Activated CD4-positive, alpha-beta T cell treated with anti-CD3 and anti-CD28 coated beads, Interleukin-2, amount 10 ng/mL, durations not matched to agents 24 days and 14 days (primary cell): ENCODE measurements around the gene TUBGCP4. TPM values are rescaled to one million over a fixed set of nuclear protein-coding genes. Genes with fewer than 3 reads are reported as not detected.
"Not testable (repeated sequence)": the region's sequence is repeated elsewhere in the genome, so short reads cannot be mapped to it uniquely, and the experiment has no call there.

Source experiments
- DNase-seq: peaks from one replicate; pipeline ENCODE4 v3.0.0; 2022
- H3K27ac Mint-ChIP-seq: one replicate; pipeline ENCODE4 v1.8.0; 2022; ENCODE audit warnings: mild to moderate bottlenecking, mixed read lengths
- H3K27me3 Mint-ChIP-seq: one replicate; pipeline ENCODE4 v1.8.0; 2022; ENCODE audit warnings: mixed read lengths
- H3K36me3 Mint-ChIP-seq: one replicate; pipeline ENCODE4 v1.8.0; 2022; ENCODE audit warnings: low read depth, mild to moderate bottlenecking, mixed read lengths
- H3K4me1 Mint-ChIP-seq: one replicate; pipeline ENCODE4 v1.8.0; 2021; ENCODE audit warnings: mixed read lengths
- H3K4me3 Mint-ChIP-seq: one replicate; pipeline ENCODE4 v1.8.0; 2022; ENCODE audit warnings: mild to moderate bottlenecking, moderate library complexity, mixed read lengths
- H3K9me3 Mint-ChIP-seq: one replicate; pipeline ENCODE4 v1.8.0; 2021; ENCODE audit warnings: mixed read lengths
- intact Hi-C: fragments of 100-400 bp; cut with micrococcal nuclease; formaldehyde crosslinking; loops from one replicate; pipeline ENCODE4 v1.15.1; 2023
- total RNA-seq: library from RNA; stranded (reverse); gene quantifications from 2 replicates; pipeline ENCODE4 v1.2.3, GENCODE V29; 2022

TUBGCP4 gene
- total RNA-seq, 1 donor from 2014 or later = 49.6 TPM

GRCh38 chr15:43376017-43376705, 5.3 kb downstream of the TUBGCP4 start:
- intact Hi-C loops = no loop called here
- Mint-ChIP-seq H3K9me3 (no peaks in the 10 kb centered on the region), H3K27ac (no peak overlapping the region), H3K36me3 (peaks cover 49% of the 10 kb centered on the region), H3K4me3 (no peak overlapping the region), H3K4me1 (peaks cover 22% of the 10 kb centered on the region), H3K27me3 (no peaks in the 10 kb centered on the region)
- DNase-seq = peak; percentile 81

GRCh38 chr15:43378601-43379000, 7.7 kb downstream of the TUBGCP4 start:
- no peak overlapping the region for H3K4me3 Mint-ChIP-seq
- no peaks in the 10 kb centered on the region for H3K9me3 Mint-ChIP-seq
- peaks cover 5% of the 10 kb centered on the region for H3K4me1 Mint-ChIP-seq
- no peak for DNase-seq
- intact Hi-C loops = no loop called here
- H3K36me3 Mint-ChIP-seq = peaks cover 55% of the 10 kb centered on the region
- H3K27me3 Mint-ChIP-seq = no peaks in the 10 kb centered on the region
- no peak overlapping the region for H3K27ac Mint-ChIP-seq

GRCh38 chr15:43382310-43382709, 11.4 kb downstream of the TUBGCP4 start:
- H3K9me3 Mint-ChIP-seq = no peaks in the 10 kb centered on the region
- DNase-seq = no peak
- peaks cover 2% of the 10 kb centered on the region for H3K4me1 Mint-ChIP-seq
- no peak overlapping the region for H3K4me3 Mint-ChIP-seq
- H3K36me3 Mint-ChIP-seq = peaks cover 73% of the 10 kb centered on the region
- intact Hi-C loops = no loop called here
- H3K27ac Mint-ChIP-seq = no peak overlapping the region
- H3K27me3 Mint-ChIP-seq = no peaks in the 10 kb centered on the region

- Mint-ChIP-seq H3K36me3 (peaks cover 73% of the 10 kb centered on the region), H3K4me1 (no peaks in the 10 kb centered on the region), H3K27me3 (no peaks in the 10 kb centered on the region), H3K27ac (no peak overlapping the region), H3K4me3 (no peak overlapping the region), H3K9me3 (no peaks in the 10 kb centered on the region)
- DNase-seq = no peak
- intact Hi-C loops = no loop called here
Measured at GRCh38 chr15:43383070-43383469, 12.2 kb downstream of the TUBGCP4 start.

- H3K4me1 Mint-ChIP-seq = no peaks in the 10 kb centered on the region
- peaks cover 4% of the 10 kb centered on the region for H3K9me3 Mint-ChIP-seq
- intact Hi-C loops = no loop called here
- H3K36me3 Mint-ChIP-seq = peaks cover 59% of the 10 kb centered on the region
- no peaks in the 10 kb centered on the region for H3K27me3 Mint-ChIP-seq
- H3K4me3 Mint-ChIP-seq = no peak overlapping the region
- no peak overlapping the region for H3K27ac Mint-ChIP-seq
- no peak for DNase-seq
Measured at GRCh38 chr15:43390723-43391122, 19.8 kb downstream of the TUBGCP4 start.

- H3K27me3 Mint-ChIP-seq, H3K27ac Mint-ChIP-seq, DNase-seq, H3K4me3 Mint-ChIP-seq, H3K9me3 Mint-ChIP-seq, intact Hi-C loops, H3K4me1 Mint-ChIP-seq: not testable (repeated sequence)
- peaks cover 52% of the 10 kb centered on the region for H3K36me3 Mint-ChIP-seq
Measured at GRCh38 chr15:43393592-43393991, 22.7 kb downstream of the TUBGCP4 start.

GRCh38 chr15:43402255-43402654, 31.4 kb downstream of the TUBGCP4 start:
- H3K4me3 Mint-ChIP-seq = no peak overlapping the region
- no peak overlapping the region for H3K27ac Mint-ChIP-seq
- H3K4me1 Mint-ChIP-seq = peaks cover 7% of the 10 kb centered on the region
- intact Hi-C loops = no loop called here
- H3K9me3 Mint-ChIP-seq = no peaks in the 10 kb centered on the region
- no peak for DNase-seq
- peaks cover 59% of the 10 kb centered on the region for H3K36me3 Mint-ChIP-seq
- H3K27me3 Mint-ChIP-seq = no peaks in the 10 kb centered on the region

- H3K27ac Mint-ChIP-seq = no peak overlapping the region
- peaks cover 7% of the 10 kb centered on the region for H3K4me1 Mint-ChIP-seq
- intact Hi-C loops = no loop called here
- no peaks in the 10 kb centered on the region for H3K27me3 Mint-ChIP-seq
- no peak for DNase-seq
- H3K4me3 Mint-ChIP-seq = no peak overlapping the region
- no peaks in the 10 kb centered on the region for H3K9me3 Mint-ChIP-seq
- H3K36me3 Mint-ChIP-seq = peaks cover 67% of the 10 kb centered on the region
Measured at GRCh38 chr15:43403616-43404015, 32.7 kb downstream of the TUBGCP4 start.

- no peak overlapping the region for H3K4me3 Mint-ChIP-seq
- no peaks in the 10 kb centered on the region for H3K9me3 Mint-ChIP-seq
- peaks cover 7% of the 10 kb centered on the region for H3K4me1 Mint-ChIP-seq
- H3K27me3 Mint-ChIP-seq = no peaks in the 10 kb centered on the region
- peak overlapping the region; percentile 10 for H3K27ac Mint-ChIP-seq
- H3K36me3 Mint-ChIP-seq = peaks cover 67% of the 10 kb centered on the region
- no peak for DNase-seq
- intact Hi-C loops = no loop called here
Measured at GRCh38 chr15:43404130-43404529, 33.2 kb downstream of the TUBGCP4 start.

GRCh38 chr15:43406189-43406588, 35.3 kb downstream of the TUBGCP4 start:
- Mint-ChIP-seq H3K36me3 (peaks cover 72% of the 10 kb centered on the region), H3K27ac (no peak overlapping the region), H3K27me3 (no peaks in the 10 kb centered on the region), H3K4me1 (peaks cover 7% of the 10 kb centered on the region), H3K9me3 (no peaks in the 10 kb centered on the region), H3K4me3 (no peak overlapping the region)
- intact Hi-C loops = no loop called here
- no peak for DNase-seq

- Mint-ChIP-seq H3K4me3 (no peak overlapping the region), H3K27ac (no peak overlapping the region), H3K9me3 (no peaks in the 10 kb centered on the region), H3K4me1 (peaks cover 7% of the 10 kb centered on the region), H3K36me3 (peaks cover 67% of the 10 kb centered on the region), H3K27me3 (no peaks in the 10 kb centered on the region)
- no peak for DNase-seq
- intact Hi-C loops = no loop called here
Measured at GRCh38 chr15:43406808-43407207, 35.9 kb downstream of the TUBGCP4 start.

- Mint-ChIP-seq H3K4me3 (no peak overlapping the region), H3K27ac (no peak overlapping the region), H3K4me1 (peaks cover 2% of the 10 kb centered on the region), H3K36me3 (peaks cover 61% of the 10 kb centered on the region), H3K9me3 (no peaks in the 10 kb centered on the region), H3K27me3 (no peaks in the 10 kb centered on the region)
- DNase-seq = no peak
- intact Hi-C loops = no loop called here
Measured at GRCh38 chr15:43408789-43409188, 37.9 kb downstream of the TUBGCP4 start.

GRCh38 chr15:43410572-43411214, 39.8 kb downstream of the TUBGCP4 start:
- Mint-ChIP-seq H3K36me3 (peaks cover 59% of the 10 kb centered on the region), H3K9me3 (no peaks in the 10 kb centered on the region), H3K27me3 (no peaks in the 10 kb centered on the region), H3K27ac (no peak overlapping the region), H3K4me3 (no peak overlapping the region), H3K4me1 (no peaks in the 10 kb centered on the region)
- DNase-seq = no peak
- intact Hi-C loops = no loop called here

- no peaks in the 10 kb centered on the region for H3K9me3 Mint-ChIP-seq
- H3K27ac Mint-ChIP-seq = no peak overlapping the region
- H3K4me3 Mint-ChIP-seq = no peak overlapping the region
- no peaks in the 10 kb centered on the region for H3K4me1 Mint-ChIP-seq
- intact Hi-C loops = no loop called here
- H3K36me3 Mint-ChIP-seq = peaks cover 57% of the 10 kb centered on the region
- no peak for DNase-seq
- no peaks in the 10 kb centered on the region for H3K27me3 Mint-ChIP-seq
Measured at GRCh38 chr15:43412096-43412495, 41.2 kb downstream of the TUBGCP4 start.

GRCh38 chr15:43414196-43414595, 43.3 kb downstream of the TUBGCP4 start:
- Mint-ChIP-seq H3K27me3 (no peaks in the 10 kb centered on the region), H3K36me3 (peaks cover 48% of the 10 kb centered on the region), H3K4me1 (no peaks in the 10 kb centered on the region), H3K4me3 (no peak overlapping the region), H3K9me3 (no peaks in the 10 kb centered on the region), H3K27ac (no peak overlapping the region)
- no peak for DNase-seq
- intact Hi-C loops = no loop called here
